H1 (cell line): ENCODE measurements around the gene TEAD2. TPM values are rescaled to one million over a fixed set of nuclear protein-coding genes. Genes with fewer than 3 reads are reported as not detected.
"Not testable (repeated sequence)": the region's sequence is repeated elsewhere in the genome, so short reads cannot be mapped to it uniquely, and the experiment has no call there.

Experiments
- CTCF ChIA-PET: fragments of 300-600 bp; sonication (Branson Sonifier 250); formaldehyde crosslinking; loops from one replicate; lab custom pipeline; 2021; ENCODE audit not compliant: partially characterized antibody; lab: Charles Lee
- POLR2A ChIA-PET: fragments of 300-600 bp; sonication (Branson Sonifier 250); formaldehyde crosslinking; loops from one replicate; lab custom pipeline; 2021; ENCODE audit warnings: inconsistent platforms; ENCODE audit not compliant: partially characterized antibody; lab: Charles Lee
- DNase-seq, 2 experiments: peaks; one replicate each; pipeline versions ENCODE4 v3.0.0 to v3.0.0-alpha.2; 2010 to 2022; ENCODE audit warnings: low spot score in 2 of 2, low read depth in 1 of 2, mixed read lengths in 1 of 2
- FAIRE-seq: peaks from 2 replicates; lab custom pipeline; 2011; peaks lifted over from hg19 to GRCh38; lab: Jason Lieb, UNC
- H2AFZ ChIP-seq: 2 replicates; pipeline ENCODE4 v1.8.1; 2012; ENCODE audit warnings: low read length, inconsistent platforms
- H2AK5ac ChIP-seq: 2 replicates; pipeline ENCODE4 v1.6.1; 2013; ENCODE audit warnings: low read depth, low read length
- H2BK120ac ChIP-seq: replicated peaks from 2 replicates; pipeline ENCODE3; 2013; ENCODE audit warnings: low read depth, low read length, inconsistent platforms
- H2BK12ac ChIP-seq: 2 replicates; pipeline ENCODE4 v1.6.1; 2013; ENCODE audit warnings: low read depth, low read length
- H2BK15ac ChIP-seq: 2 replicates; pipeline ENCODE4 v1.6.1; 2013; ENCODE audit warnings: low read length
- H2BK20ac ChIP-seq: 2 replicates; pipeline ENCODE4 v1.6.1; 2013; ENCODE audit warnings: low read length
- H2BK5ac ChIP-seq: 2 replicates; pipeline ENCODE4 v1.6.1; 2013; ENCODE audit warnings: low read depth, low read length
- H3K14ac ChIP-seq: 2 replicates; pipeline ENCODE4 v1.6.1; 2013; ENCODE audit warnings: inconsistent platforms; ENCODE audit not compliant: insufficient read length
- H3K18ac ChIP-seq: 2 replicates; pipeline ENCODE4 v1.6.1; 2013; ENCODE audit warnings: low read length; ENCODE audit errors: extremely low read depth
- H3K23ac ChIP-seq: 2 replicates; pipeline ENCODE4 v1.6.1; 2013; ENCODE audit warnings: inconsistent platforms; ENCODE audit not compliant: insufficient read length
- H3K23me2 ChIP-seq: 2 replicates; pipeline ENCODE4 v1.6.1; 2013; ENCODE audit warnings: low read depth, low read length
- H3K27ac ChIP-seq: 2 replicates; pipeline ENCODE4 v1.6.1; 2011; ENCODE audit warnings: low read depth, low read length, inconsistent platforms
- H3K27me3 ChIP-seq, 4 experiments: replicated peaks in 1 of 4; 1 replicate in 1 of 4; 2 replicates in 3 of 4; pipeline versions ENCODE4 v1.6.1 to v1.8.1; 2011 to 2013; ENCODE audit warnings: low read length in 3 of 4, mild to moderate bottlenecking in 3 of 4, inconsistent platforms in 2 of 4, mixed read lengths in 2 of 4, moderate library complexity in 1 of 4; ENCODE audit not compliant: control insufficient read depth in 3 of 4, insufficient read depth in 3 of 4; ENCODE audit errors: extremely low read depth in 1 of 4
- H3K36me3 ChIP-seq, 4 experiments: 2 replicates each; pipeline versions ENCODE4 v1.6.1 to v1.8.1; 2011 to 2013; ENCODE audit warnings: mild to moderate bottlenecking in 4 of 4, low read length in 3 of 4, moderate library complexity in 2 of 4, control low read depth in 1 of 4, inconsistent platforms in 1 of 4; ENCODE audit not compliant: insufficient read depth in 4 of 4, control insufficient read depth in 2 of 4
- H3K4ac ChIP-seq: replicated peaks from 2 replicates; pipeline ENCODE3; 2013; ENCODE audit warnings: low read length, low read depth, mixed read lengths, inconsistent platforms; ENCODE audit not compliant: insufficient read length
- H3K4me1 ChIP-seq, 4 experiments: replicated peaks in 1 of 4; 1 replicate in 1 of 4; 2 replicates in 3 of 4; pipeline versions ENCODE4 v1.6.1 to v1.8.1; 2011 to 2013; ENCODE audit warnings: low read length in 3 of 4, inconsistent platforms in 2 of 4, mixed read lengths in 1 of 4; ENCODE audit not compliant: insufficient read depth in 4 of 4, control insufficient read depth in 3 of 4
- H3K4me2 ChIP-seq, 2 experiments: 2 replicates each; pipeline versions ENCODE4 v1.6.1 to v1.8.1; 2011 to 2013; ENCODE audit warnings: low read depth in 2 of 2, low read length in 2 of 2, control low read depth in 1 of 2, inconsistent platforms in 1 of 2, mild to moderate bottlenecking in 1 of 2; ENCODE audit not compliant: insufficient read depth in 1 of 2
- H3K4me3 ChIP-seq, 4 experiments: fragments of 200-600, 300-600 bp in 1 of 4; sonication (generic), shearing (Covaris generic), sonication (Bioruptor Twin) in 1 of 4; 2 replicates each; pipeline versions ENCODE4 v1.5.1 to v1.8.1; 2011 to 2016; ENCODE audit warnings: low read length in 4 of 4, low read depth in 3 of 4, control low read depth in 2 of 4, inconsistent platforms in 2 of 4, mild to moderate bottlenecking in 2 of 4, mixed read lengths in 1 of 4, moderate library complexity in 1 of 4; ENCODE audit not compliant: insufficient read depth in 2 of 4; ENCODE audit errors: extremely low read depth in 1 of 4
- H3K56ac ChIP-seq: replicated peaks from 2 replicates; pipeline ENCODE3; 2013; ENCODE audit warnings: low read depth, mild to moderate bottlenecking, mixed read lengths, low read length, inconsistent platforms; ENCODE audit not compliant: insufficient read length
- H3K79me1 ChIP-seq: 2 replicates; pipeline ENCODE4 v1.6.1; 2013; ENCODE audit warnings: low read depth, low read length, control low read depth
- H3K79me2 ChIP-seq, 2 experiments: 2 replicates each; pipeline versions ENCODE4 v1.6.1 to v1.8.1; 2012 to 2013; ENCODE audit warnings: low read length in 2 of 2, mild to moderate bottlenecking in 2 of 2, inconsistent platforms in 1 of 2; ENCODE audit not compliant: insufficient read depth in 2 of 2, control insufficient read depth in 1 of 2
- H3K9ac ChIP-seq, 4 experiments: replicated peaks in 1 of 4; 1 replicate in 1 of 4; 2 replicates in 3 of 4; pipeline versions ENCODE4 v1.6.1 to v1.8.1; 2011 to 2013; ENCODE audit warnings: low read depth in 3 of 4, low read length in 3 of 4, control low read depth in 2 of 4, mild to moderate bottlenecking in 2 of 4, moderate library complexity in 2 of 4, inconsistent platforms in 1 of 4; ENCODE audit errors: extremely low read depth in 1 of 4
- H3K9me3 ChIP-seq, 2 experiments: 2 replicates each; pipeline versions ENCODE4 v1.6.1 to v1.8.1; 2012 to 2013; ENCODE audit warnings: mild to moderate bottlenecking in 2 of 2, moderate library complexity in 2 of 2, control low read depth in 1 of 2, inconsistent platforms in 1 of 2, low read depth in 1 of 2, low read length in 1 of 2, mixed read lengths in 1 of 2; ENCODE audit not compliant: insufficient read depth in 2 of 2
- H4K20me1 ChIP-seq, 2 experiments: replicated peaks in 1 of 2; 2 replicates each; pipeline versions ENCODE3 to v1.8.1; 2011 to 2013; ENCODE audit warnings: inconsistent platforms in 2 of 2, low read length in 2 of 2, mild to moderate bottlenecking in 1 of 2; ENCODE audit not compliant: insufficient read depth in 2 of 2, control insufficient read depth in 1 of 2
- H4K5ac ChIP-seq: 2 replicates; pipeline ENCODE4 v1.6.1; 2013; ENCODE audit warnings: low read length, low read depth, mixed read lengths, inconsistent platforms; ENCODE audit not compliant: insufficient read length
- H4K8ac ChIP-seq: 2 replicates; pipeline ENCODE4 v1.8.0; 2013; ENCODE audit warnings: mild to moderate bottlenecking, moderate library complexity, low read length, inconsistent platforms; ENCODE audit not compliant: insufficient read depth; ENCODE audit errors: extremely low read depth
- H4K91ac ChIP-seq: replicated peaks from 2 replicates; pipeline ENCODE3; 2013; ENCODE audit warnings: low read length, mixed read lengths, inconsistent platforms; ENCODE audit not compliant: insufficient read length
- WGBS, 2 experiments: shearing (Covaris generic) in 1 of 2; methylation state at CpG; one replicate each; pipeline versions ENCODE4 v1.1.6 to v1.1.7; 2013 to 2015; ENCODE audit warnings: low lambda C conversion rate in 2 of 2, mixed read lengths in 2 of 2, inconsistent platforms in 1 of 2, low coverage in 1 of 2, missing lambda C conversion rate in 1 of 2; ENCODE audit not compliant: insufficient replicate concordance in 2 of 2, insufficient coverage in 1 of 2, insufficient read length in 1 of 2; ENCODE audit errors: extremely low coverage in 1 of 2, missing lambda C conversion rate in 1 of 2; 5-methylcytosine and 5-hydroxymethylcytosine counted together
- polyA plus RNA-seq, 7 experiments: library from polyadenylated mRNA; depleted of rRNA in 3 of 7; stranded (reverse) in 5 of 7; unstranded in 2 of 7; fragments of >200 nt in 5 of 7; fragments of 200-250 nt in 2 of 7; gene quantifications; 1 replicate in 5 of 7; 2 replicates in 1 of 7; 4 replicates in 1 of 7; pipeline versions ENCODE4 v1.2.1 to v1.2.3, GENCODE V29; 2011 to 2013; ENCODE audit warnings: missing spikeins in 2 of 7, mixed read lengths in 2 of 7
- total RNA-seq: library from RNA; stranded (reverse); fragmentation: NEBNext Ultra II Directional; extraction: Animal tissue kit (Norgen Biotek cat#: 25700); gene quantifications from 2 replicates; pipeline ENCODE4 v1.2.1, GENCODE V29; 2021

The TEAD2 gene
- total and polyA plus RNA-seq, 2 of the 8 experiments (the other 6 are each of a cell fraction or from before 2014, with no cell fraction given): 87.6 to 146 TPM

DNA sequence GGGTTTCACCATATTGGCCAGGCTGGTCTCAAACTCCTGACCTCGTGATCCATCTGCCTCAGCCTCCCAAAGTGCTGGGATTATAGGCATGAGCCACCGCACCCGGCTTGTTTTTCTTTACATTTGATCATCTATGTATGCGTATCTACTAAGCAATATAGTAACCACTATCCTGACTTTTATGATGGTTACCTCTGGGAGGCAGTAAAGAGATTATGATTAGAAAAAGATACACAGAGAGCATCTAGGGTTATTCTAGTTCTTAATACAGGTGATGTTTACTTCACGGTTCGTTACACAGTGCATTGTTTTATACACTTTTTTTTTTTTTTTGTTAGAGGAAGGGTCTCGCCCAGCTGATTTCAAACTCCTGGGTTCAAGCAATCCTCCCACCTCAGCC lies 55.5 kb downstream of the TEAD2 start:
- H3K79me2 ChIP-seq, H2BK20ac ChIP-seq, H3K14ac ChIP-seq, H3K4me3 ChIP-seq, H2AFZ ChIP-seq, H4K5ac ChIP-seq, H3K79me1 ChIP-seq, H2BK12ac ChIP-seq, H3K27me3 ChIP-seq, H4K20me1 ChIP-seq, H3K23me2 ChIP-seq, H2BK120ac ChIP-seq, H3K36me3 ChIP-seq, FAIRE-seq, H3K4me2 ChIP-seq, H3K18ac ChIP-seq, H3K4me1 ChIP-seq, H4K91ac ChIP-seq, POLR2A ChIA-PET, H3K9me3 ChIP-seq, H3K4ac ChIP-seq, H2AK5ac ChIP-seq, H3K23ac ChIP-seq, H4K8ac ChIP-seq, H2BK5ac ChIP-seq, H2BK15ac ChIP-seq, H3K9ac ChIP-seq, H3K56ac ChIP-seq, H3K27ac ChIP-seq: not testable (repeated sequence)
- DNase-seq: peak in 1 of 2 experiments; percentile 29
- WGBS, 2 experiments: 83% methylated on average over 7 of the region's 7 CpGs; no CpG with 5 or more reads in 1 of the 2 experiments
- CTCF ChIA-PET: interaction anchor here (0.6 to 1.9 kb wide), 4 partner anchors 18 to 590 kb away, joined by 3 to 6 read pairs (median 3); no protein-coding TSS in a partner anchor
